ENCODE results near the gene AKR1C2. TPM values are rescaled to one million over a fixed set of nuclear protein-coding genes. Genes with fewer than 3 reads are reported as not detected.

Gene AKR1C2
- total and polyA plus RNA-seq, 9 of the 15 experiments (the other 6 are each of a cell fraction or from before 2014, with no cell fraction given) = 13.8 to 74.0 (median 30.5) TPM

- TF ChIP-seq GABPA (tag; conservative IDR thresholded peaks at IDR 0.05; ENCODE audit: low read depth) (no peak), MAZ (CRISPR knock-in tag; conservative IDR thresholded peaks at IDR 0.05 in 1 of 2, IDR thresholded peaks at IDR 0.05 in 1 of 2) (0 out of 4 replicates have a peak, but pooled peaks of 1 of the 2 experiments have one; percentile 37), ZC3H11A (IDR thresholded peaks at IDR 0.05; ENCODE audit: low read depth, low read length) (no peak), ZNF23 (CRISPR knock-in tag; IDR thresholded peaks at IDR 0.05) (no peak), STAT5B (CRISPR knock-in tag; IDR thresholded peaks at IDR 0.05) (no peak), ZNF274 (IDR thresholded peaks at IDR 0.05; ENCODE audit: borderline replicate concordance, low read depth, low read length) (0 out of 2 replicates have a peak, but pooled peaks have one; percentile 36), THRAP3 (IDR thresholded peaks at IDR 0.05; ENCODE audit: borderline replicate concordance) (no peak), KLF13 (tag; IDR thresholded peaks at IDR 0.05; ENCODE audit: borderline replicate concordance, low read depth) (peak; percentile 37; the same call in 1 of the 2 replicates), BRD9 (IDR thresholded peaks at IDR 0.05; ENCODE audit: low read depth, partially characterized antibody) (peak; percentile 47), FOXJ3 (CRISPR knock-in tag; IDR thresholded peaks at IDR 0.05) (no peak), JUND (IDR thresholded peaks at IDR 0.05; ENCODE audit: borderline replicate concordance, low read depth, low read length) (no peak), JUND (tag; IDR thresholded peaks at IDR 0.05; ENCODE audit: borderline replicate concordance, low read depth, low read length) (peak; percentile 71; the same call in 2 of the 3 replicates), CTBP1 (IDR thresholded peaks at IDR 0.05; ENCODE audit: borderline replicate concordance) (peak; percentile 95), MAFG (tag; conservative IDR thresholded peaks at IDR 0.05) (no peak; the same call in 1 of the 2 replicates), IRF1 (CRISPR knock-in tag; IDR thresholded peaks at IDR 0.05; ENCODE audit: borderline replicate concordance) (no peak), FUS (optimal IDR thresholded peaks at IDR 0.05; ENCODE audit: low read depth, low read length) (no peak), TFAM (CRISPR knock-in tag; conservative IDR thresholded peaks at IDR 0.05) (no peak), NR2F6 (CRISPR knock-in tag; IDR thresholded peaks at IDR 0.05) (no peak), IFI16 (CRISPR knock-in tag; IDR thresholded peaks at IDR 0.05) (no peak), MYBL2 (IDR thresholded peaks at IDR 0.05; ENCODE audit: low read depth) (no peak), MYBL2 (CRISPR knock-in tag; IDR thresholded peaks at IDR 0.05; ENCODE audit: borderline replicate concordance) (no peak), SP2 (IDR thresholded peaks at IDR 0.05; ENCODE audit: extremely low read depth, low read depth, low read length, poor library complexity, severe bottlenecking) (no peak), ZNF324 (CRISPR knock-in tag; IDR thresholded peaks at IDR 0.05) (no peak)
- TF ChIP-seq, protein P1, sequence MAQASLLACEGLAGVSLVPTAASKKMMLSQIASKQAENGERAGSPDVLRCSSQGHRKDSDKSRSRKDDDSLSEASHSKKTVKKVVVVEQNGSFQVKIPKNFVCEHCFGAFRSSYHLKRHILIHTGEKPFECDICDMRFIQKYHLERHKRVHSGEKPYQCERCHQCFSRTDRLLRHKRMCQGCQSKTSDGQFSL (CRISPR knock-in tag; IDR thresholded peaks at IDR 0.05) = no peak
- TF ChIP-seq, protein P1 (tag; IDR thresholded peaks at IDR 0.05) = no peak
- TF ChIP-seq, protein P2, sequence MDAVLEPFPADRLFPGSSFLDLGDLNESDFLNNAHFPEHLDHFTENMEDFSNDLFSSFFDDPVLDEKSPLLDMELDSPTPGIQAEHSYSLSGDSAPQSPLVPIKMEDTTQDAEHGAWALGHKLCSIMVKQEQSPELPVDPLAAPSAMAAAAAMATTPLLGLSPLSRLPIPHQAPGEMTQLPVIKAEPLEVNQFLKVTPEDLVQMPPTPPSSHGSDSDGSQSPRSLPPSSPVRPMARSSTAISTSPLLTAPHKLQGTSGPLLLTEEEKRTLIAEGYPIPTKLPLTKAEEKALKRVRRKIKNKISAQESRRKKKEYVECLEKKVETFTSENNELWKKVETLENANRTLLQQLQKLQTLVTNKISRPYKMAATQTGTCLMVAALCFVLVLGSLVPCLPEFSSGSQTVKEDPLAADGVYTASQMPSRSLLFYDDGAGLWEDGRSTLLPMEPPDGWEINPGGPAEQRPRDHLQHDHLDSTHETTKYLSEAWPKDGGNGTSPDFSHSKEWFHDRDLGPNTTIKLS (IDR thresholded peaks at IDR 0.05; ENCODE audit: borderline replicate concordance, low read depth) = peak; percentile 52; the same call in 1 of the 2 replicates
Measured at GRCh38 chr10:4981722-4982471, 21.8 kb downstream of the AKR1C2 start (continued).

Data from K562 (cell line).